Adrenal gland (tissue), 5 donors: ENCODE measurements around the gene FAM185A.

Experiments
- CTCF ChIP-seq, 6 experiments: fragments of 450-650 bp in 4 of 6; fragments of 200-600 bp in 2 of 6; sonication (generic) in 1 of 6; IDR thresholded peaks; 1 replicate in 5 of 6; 2 replicates in 1 of 6; pipeline versions ENCODE4 v1.5.1 to v1.8.0; 2016 to 2021; ENCODE audit warnings: antibody characterized with exemption in 6 of 6, mild to moderate bottlenecking in 2 of 6, moderate library complexity in 1 of 6
- POLR2A ChIP-seq, 2 donors: fragments of 450-650 bp; IDR thresholded peaks; one replicate each; pipeline ENCODE4 v1.6.1; 2017; ENCODE audit warnings: antibody characterized with exemption in 2 of 2, mild to moderate bottlenecking in 2 of 2, moderate library complexity in 1 of 2
- donor health status: DM: no; HTN: no; CAD: no.

- TF ChIP-seq CTCF (IDR thresholded peaks at IDR 0.05) (no peak), POLR2A (IDR thresholded peaks at IDR 0.05) (no peak)
These were observed 96.5 kb downstream of the FAM185A start for GRCh38 chr7:102845346-102845745.
